T-cell (primary cell): ENCODE data around the gene MTF2. TPM values are rescaled to one million over a fixed set of nuclear protein-coding genes. Genes with fewer than 3 reads are reported as not detected.

Source experiments
- ATAC-seq, 4 experiments: fragments of 200-7000 bp in 3 of 4; fragments of 150-1000 bp in 1 of 4; cut with Tn5 transposase; replicated peaks in 1 of 4; 1 replicate in 3 of 4; 2 replicates in 1 of 4; pipeline ENCODE4 v1.10.0; 2021; ENCODE audit warnings: moderate library complexity in 3 of 4, mild to moderate bottlenecking in 2 of 4, moderate number of reproducible peaks in 1 of 4
- CTCF ChIA-PET, 2 donors: fragments of 300-600 bp; sonication (Branson Sonifier 250); formaldehyde crosslinking; loops; one replicate each; lab custom pipeline; 2022; ENCODE audit warnings: antibody characterized with exemption in 2 of 2; lab: Charles Lee
- POLR2A ChIA-PET, 2 donors: fragments of 300-600 bp; sonication (Branson Sonifier 250); formaldehyde crosslinking; loops; one replicate each; lab custom pipeline; 2022; ENCODE audit warnings: antibody characterized with exemption in 2 of 2; lab: Charles Lee
- DNase-seq, 35 experiments: peaks; one replicate each; pipeline versions ENCODE4 v3.0.0 to v3.0.0-alpha.2; 2013 to 2023
- H3K27ac ChIP-seq: one replicate; pipeline ENCODE4 v1.5.1; 2013; ENCODE audit warnings: low read length
- H3K27me3 ChIP-seq, 2 experiments: replicated peaks in 1 of 2; 1 replicate in 1 of 2; 2 replicates in 1 of 2; pipeline versions ENCODE4 v1.6.1 to v1.7.0; 2013; ENCODE audit warnings: low read length in 1 of 2, mixed read lengths in 1 of 2; ENCODE audit not compliant: control insufficient read depth in 2 of 2, insufficient read depth in 2 of 2; ENCODE audit errors: extremely low read depth in 1 of 2
- H3K36me3 ChIP-seq, 2 donors: 1 replicate in 1 of 2; 2 replicates in 1 of 2; pipeline versions ENCODE4 v1.6.1 to v1.7.0; 2013; ENCODE audit warnings: low read length in 1 of 2; ENCODE audit not compliant: control insufficient read depth in 2 of 2, insufficient read depth in 1 of 2; ENCODE audit errors: extremely low read depth in 1 of 2
- H3K4me1 ChIP-seq, 2 experiments: 1 replicate in 1 of 2; 2 replicates in 1 of 2; pipeline versions ENCODE4 v1.6.1 to v1.7.0; 2013; ENCODE audit warnings: low read length in 2 of 2, mixed read lengths in 1 of 2; ENCODE audit not compliant: insufficient read depth in 2 of 2, control insufficient read depth in 1 of 2; ENCODE audit errors: extremely low read depth in 1 of 2
- H3K4me3 ChIP-seq, 2 donors: 1 replicate in 1 of 2; 2 replicates in 1 of 2; pipeline versions ENCODE4 v1.5.1 to v1.7.0; 2013; ENCODE audit warnings: mild to moderate bottlenecking in 2 of 2, low read length in 1 of 2, moderate library complexity in 1 of 2; ENCODE audit not compliant: control insufficient read depth in 1 of 2; ENCODE audit errors: extremely low read depth in 1 of 2
- H3K9me3 ChIP-seq: 2 replicates; pipeline ENCODE4 v1.7.0; 2013
- H3K27ac Mint-ChIP-seq, 2 donors: one replicate each; pipeline ENCODE4 v1.8.0; 2020 to 2021; ENCODE audit warnings: mild to moderate bottlenecking in 2 of 2, mixed read lengths in 2 of 2
- H3K27me3 Mint-ChIP-seq, 2 donors: one replicate each; pipeline ENCODE4 v1.8.0; 2021 to 2022; ENCODE audit warnings: mixed read lengths in 2 of 2
- H3K36me3 Mint-ChIP-seq: one replicate; pipeline ENCODE4 v1.8.0; 2021; ENCODE audit warnings: mixed read lengths
- H3K4me1 Mint-ChIP-seq, 3 donors: one replicate each; pipeline ENCODE4 v1.8.0; 2020 to 2022; ENCODE audit warnings: mixed read lengths in 3 of 3, mild to moderate bottlenecking in 1 of 3
- H3K4me3 Mint-ChIP-seq, 3 donors: one replicate each; pipeline ENCODE4 v1.8.0; 2020 to 2022; ENCODE audit warnings: mild to moderate bottlenecking in 3 of 3, mixed read lengths in 3 of 3, moderate library complexity in 3 of 3
- H3K9me3 Mint-ChIP-seq, 3 donors: one replicate each; pipeline ENCODE4 v1.8.0; 2020 to 2022; ENCODE audit warnings: mixed read lengths in 3 of 3
- WGBS: methylation state at CpG from one replicate; pipeline ENCODE4 v1.1.5; 2013; ENCODE audit warnings: missing lambda C conversion rate; ENCODE audit not compliant: insufficient coverage; 5-methylcytosine and 5-hydroxymethylcytosine counted together
- total RNA-seq, 35 experiments: library from RNA in 6 of 35; stranded (reverse) in 6 of 35; fragments of 120-200 nt in 1 of 35; gene quantifications; one replicate each; pipeline versions ENCODE4 v1.2.1 to v1.2.4 and lab custom pipeline; 2013 to 2026

MTF2 gene
- total RNA-seq, 5 donors from 2014 or later (not counting 1 experiment from before 2014, with no cell fraction given): 40.1 to 49.2 (median 47.4) TPM

GRCh38 chr1:93109578-93109977 lies 30.5 kb downstream of the MTF2 start:
- DNase-seq: no peak
- no peak overlapping the region for H3K27ac Mint-ChIP-seq
- ChIA-PET POLR2A (interaction anchor here in 1 of 2 donors (0.6 to 0.7 kb wide), 2 partner anchors 19 to 80 kb away, joined by 3 to 4 read pairs; no protein-coding TSS in a partner anchor), CTCF (interaction anchor here (0.6 kb wide), 2 partner anchors 161 to 260 kb away, joined by 3 read pairs; no protein-coding TSS in a partner anchor)
- Histone ChIP-seq H3K4me3 (no peak overlapping the region), H3K36me3 (peaks cover 2 to 17% of the 10 kb centered on the region in 2 donors), H3K4me1 (no peaks in the 10 kb centered on the region), H3K27me3 (no peaks in the 10 kb centered on the region), H3K9me3 (no peaks in the 10 kb centered on the region), H3K27ac (no peak overlapping the region)
- no CpG with 5 or more reads among the region's 2 CpGs for WGBS
- no peak overlapping the region for H3K4me3 Mint-ChIP-seq
- peaks cover 0 to 22% (median 9%) of the 10 kb centered on the region in 3 donors for H3K9me3 Mint-ChIP-seq
- no peak for ATAC-seq
- H3K4me1 Mint-ChIP-seq: peaks cover 33 to 39% (median 38%) of the 10 kb centered on the region in 3 donors
- peaks cover 59% of the 10 kb centered on the region for H3K36me3 Mint-ChIP-seq
- no peaks in the 10 kb centered on the region for H3K27me3 Mint-ChIP-seq

GRCh38 chr1:93111065-93111464 lies 32.0 kb downstream of the MTF2 start:
- Histone ChIP-seq H3K9me3 (no peaks in the 10 kb centered on the region), H3K4me3 (no peak overlapping the region), H3K27ac (no peak overlapping the region), H3K36me3 (peaks cover 2 to 27% of the 10 kb centered on the region in 2 donors), H3K4me1 (no peaks in the 10 kb centered on the region), H3K27me3 (no peaks in the 10 kb centered on the region)
- Mint-ChIP-seq H3K4me3 (no peak overlapping the region), H3K4me1 (peaks cover 25 to 39% (median 33%) of the 10 kb centered on the region in 3 donors), H3K36me3 (peaks cover 54% of the 10 kb centered on the region), H3K27me3 (no peaks in the 10 kb centered on the region), H3K9me3 (peaks cover 0 to 19% (median 9%) of the 10 kb centered on the region in 3 donors), H3K27ac (no peak overlapping the region)
- DNase-seq: no peak
- no CpG with 5 or more reads among the region's 1 CpG for WGBS
- POLR2A ChIA-PET: interaction anchor here in 1 of 2 donors (0.5 kb wide), 1 partner anchor 10 kb away, joined by 3 read pairs; no protein-coding TSS in a partner anchor
- CTCF ChIA-PET: interaction anchor here in 1 of 2 donors (0.5 kb wide), 1 partner anchor 241 kb away, joined by 3 read pairs; no protein-coding TSS in a partner anchor
- no peak for ATAC-seq

- peak overlapping the region; percentile 11 to 48 for H3K27ac Mint-ChIP-seq
- Histone ChIP-seq H3K36me3 (peaks cover 2 to 32% of the 10 kb centered on the region in 2 donors), H3K9me3 (no peaks in the 10 kb centered on the region), H3K27ac (no peak overlapping the region), H3K27me3 (no peaks in the 10 kb centered on the region), H3K4me1 (no peaks in the 10 kb centered on the region), H3K4me3 (no peak overlapping the region)
- DNase-seq (no peak), ATAC-seq (no peak)
- peaks cover 57% of the 10 kb centered on the region for H3K36me3 Mint-ChIP-seq
- peaks cover 25 to 39% (median 33%) of the 10 kb centered on the region in 3 donors for H3K4me1 Mint-ChIP-seq
- no peaks in the 10 kb centered on the region for H3K27me3 Mint-ChIP-seq
- CTCF ChIA-PET: interaction anchor here in 1 of 2 donors (0.6 kb wide), 1 partner anchor 200 kb away, joined by 4 read pairs; no protein-coding TSS in a partner anchor
- H3K4me3 Mint-ChIP-seq: no peak overlapping the region
- peaks cover 0 to 18% (median 9%) of the 10 kb centered on the region in 3 donors for H3K9me3 Mint-ChIP-seq
- POLR2A ChIA-PET: interaction anchor here in 1 of 2 donors (0.5 kb wide), 1 partner anchor 10 kb away, joined by 3 read pairs; no protein-coding TSS in a partner anchor
Measured at GRCh38 chr1:93111561-93111960, 32.5 kb downstream of the MTF2 start.

- H3K36me3 ChIP-seq: peaks cover 2 to 38% of the 10 kb centered on the region in 2 donors
- Mint-ChIP-seq H3K36me3 (peaks cover 50% of the 10 kb centered on the region), H3K4me3 (no peak overlapping the region), H3K9me3 (peaks cover 0 to 7% (median 6%) of the 10 kb centered on the region in 3 donors), H3K27ac (no peak overlapping the region), H3K27me3 (no peaks in the 10 kb centered on the region), H3K4me1 (peaks cover 25 to 39% (median 29%) of the 10 kb centered on the region in 3 donors)
- WGBS: 100% methylated on average over 1 of the region's 3 CpGs
- no peaks in the 10 kb centered on the region for H3K4me1 ChIP-seq
- ChIA-PET CTCF (interaction anchor here in 1 of 2 donors (0.7 kb wide), 1 partner anchor 1389 kb away, joined by 4 read pairs; no protein-coding TSS in a partner anchor), POLR2A (interaction anchor here in 1 of 2 donors (0.7 kb wide), 1 partner anchor 132 kb away, joined by 3 read pairs; no protein-coding TSS in a partner anchor)
- no peaks in the 10 kb centered on the region for H3K27me3 ChIP-seq
- no peak overlapping the region for H3K27ac ChIP-seq
- DNase-seq: no peak
- no peak overlapping the region for H3K4me3 ChIP-seq
- H3K9me3 ChIP-seq: no peaks in the 10 kb centered on the region
- no peak for ATAC-seq
Measured at GRCh38 chr1:93113127-93113526, 34.0 kb downstream of the MTF2 start.

GRCh38 chr1:93114391-93114790 lies 35.3 kb downstream of the MTF2 start:
- H3K27me3 Mint-ChIP-seq: no peaks in the 10 kb centered on the region
- WGBS: 100% methylated on average over 1 of the region's 2 CpGs
- peaks cover 2 to 44% of the 10 kb centered on the region in 2 donors for H3K36me3 ChIP-seq
- no peak for DNase-seq
- H3K27ac ChIP-seq: no peak overlapping the region
- no peaks in the 10 kb centered on the region for H3K9me3 Mint-ChIP-seq
- ATAC-seq: no peak
- no peaks in the 10 kb centered on the region for H3K4me1 ChIP-seq
- H3K36me3 Mint-ChIP-seq: peaks cover 50% of the 10 kb centered on the region
- H3K4me3 ChIP-seq: no peak overlapping the region
- ChIA-PET CTCF (no interaction called here), POLR2A (interaction anchor here in 1 of 2 donors (0.6 kb wide), 1 partner anchor 35 kb away, joined by 6 read pairs; no protein-coding TSS in a partner anchor)
- no peak overlapping the region for H3K27ac Mint-ChIP-seq
- no peaks in the 10 kb centered on the region for H3K27me3 ChIP-seq
- peaks cover 17 to 31% (median 21%) of the 10 kb centered on the region in 3 donors for H3K4me1 Mint-ChIP-seq
- H3K9me3 ChIP-seq: no peaks in the 10 kb centered on the region
- no peak overlapping the region for H3K4me3 Mint-ChIP-seq

- no peaks in the 10 kb centered on the region for H3K9me3 Mint-ChIP-seq
- peaks cover 46% of the 10 kb centered on the region for H3K36me3 Mint-ChIP-seq
- Histone ChIP-seq H3K4me1 (no peaks in the 10 kb centered on the region), H3K36me3 (peaks cover 0 to 34% of the 10 kb centered on the region in 2 donors), H3K9me3 (no peaks in the 10 kb centered on the region), H3K27ac (no peak overlapping the region), H3K4me3 (no peak overlapping the region), H3K27me3 (no peaks in the 10 kb centered on the region)
- H3K27me3 Mint-ChIP-seq: no peaks in the 10 kb centered on the region
- no peak overlapping the region for H3K4me3 Mint-ChIP-seq
- ATAC-seq (no peak), DNase-seq (no peak)
- POLR2A ChIA-PET: interaction anchor here in 1 of 2 donors (0.6 kb wide), 2 partner anchors 43 to 337 kb away, joined by 3 read pairs; no protein-coding TSS in a partner anchor
- CTCF ChIA-PET: no interaction called here
- H3K4me1 Mint-ChIP-seq: peaks cover 4 to 9% (median 5%) of the 10 kb centered on the region in 3 donors
- no peak overlapping the region for H3K27ac Mint-ChIP-seq
Measured at GRCh38 chr1:93120614-93121013, 41.5 kb downstream of the MTF2 start.
